IMR-90 (cell line): Measurements from ENCODE around the gene PCDHA5. TPM values are rescaled to one million over a fixed set of nuclear protein-coding genes. Genes with fewer than 3 reads are reported as not detected.
"Not testable (repeated sequence)": the region's sequence is repeated elsewhere in the genome, so short reads cannot be mapped to it uniquely, and the experiment has no call there.

Experiments
- ATAC-seq: fragments of 200-7000 bp; cut with Tn5 transposase; 2 replicates; pipeline ENCODE4 v1.9.1; 2020; ENCODE audit warnings: low read depth, mild to moderate bottlenecking, moderate library complexity
- BruUV-seq: library from RNA; stranded (reverse); fragments of 400-500 nt; replicated peaks from 2 replicates; lab custom pipeline; 2021; lab: Mats Ljungman, UMichigan
- CTCF ChIA-PET: fragments of 300-600 bp; formaldehyde crosslinking; extraction: SDS; loops from one replicate; lab custom pipeline; 2021; ENCODE audit warnings: antibody characterized with exemption; lab: Yijun Ruan, JAX
- POLR2A ChIA-PET: fragments of 300-600 bp; sonication (Branson Sonifier 250); formaldehyde crosslinking; loops from one replicate; lab custom pipeline; 2022; ENCODE audit warnings: antibody characterized with exemption; ENCODE audit not compliant: unreplicated experiment; lab: Charles Lee
- DNase-seq: peaks from one replicate; pipeline ENCODE4 v3.0.0; 2013
- H2AFZ ChIP-seq: replicated peaks from 2 replicates; pipeline ENCODE3; 2013; ENCODE audit warnings: low read length, mild to moderate bottlenecking; ENCODE audit not compliant: poor library complexity
- H2AK5ac ChIP-seq: 2 replicates; pipeline ENCODE4 v1.6.1; 2013; ENCODE audit warnings: low read depth, low read length, inconsistent platforms
- H2AK9ac ChIP-seq: replicated peaks from 2 replicates; pipeline ENCODE3; 2013; ENCODE audit warnings: mild to moderate bottlenecking, low read depth, low read length, moderate library complexity; ENCODE audit not compliant: poor library complexity
- H2BK120ac ChIP-seq: 2 replicates; pipeline ENCODE4 v1.6.1; 2013; ENCODE audit warnings: low read depth, low read length, inconsistent platforms
- H2BK15ac ChIP-seq: 3 replicates; pipeline ENCODE4 v1.6.1; 2013; ENCODE audit warnings: low read depth, low read length, inconsistent platforms
- H2BK20ac ChIP-seq: 2 replicates; pipeline ENCODE4 v1.6.1; 2013; ENCODE audit warnings: low read depth, mild to moderate bottlenecking, inconsistent platforms, low read length, moderate library complexity
- H2BK5ac ChIP-seq: 2 replicates; pipeline ENCODE4 v1.6.1; 2013; ENCODE audit warnings: mild to moderate bottlenecking, low read depth, low read length, inconsistent platforms; ENCODE audit not compliant: poor library complexity, severe bottlenecking
- H3K14ac ChIP-seq: replicated peaks from 2 replicates; pipeline ENCODE4 v1.6.1; 2013; ENCODE audit warnings: low read depth, low read length, inconsistent platforms
- H3K18ac ChIP-seq: 2 replicates; pipeline ENCODE4 v1.6.1; 2013; ENCODE audit warnings: low read depth, low read length, control low read depth
- H3K23ac ChIP-seq: 2 replicates; pipeline ENCODE4 v1.6.1; 2013; ENCODE audit warnings: low read depth, low read length, inconsistent platforms
- H3K27ac ChIP-seq: 2 replicates; pipeline ENCODE4 v1.5.1; 2013; ENCODE audit warnings: mild to moderate bottlenecking, control low read depth, low read length; ENCODE audit not compliant: insufficient read depth
- H3K27me3 ChIP-seq: 2 replicates; pipeline ENCODE4 v1.6.1; 2013; ENCODE audit warnings: low read length; ENCODE audit not compliant: control insufficient read depth, insufficient read depth
- H3K36me3 ChIP-seq: 2 replicates; pipeline ENCODE4 v1.6.1; 2013; ENCODE audit warnings: low read length, mixed read lengths; ENCODE audit not compliant: control insufficient read depth, insufficient read depth
- H3K4ac ChIP-seq: 2 replicates; pipeline ENCODE4 v1.6.1; 2013; ENCODE audit warnings: low read depth, low read length, inconsistent platforms
- H3K4me1 ChIP-seq: 2 replicates; pipeline ENCODE4 v1.6.1; 2013; ENCODE audit warnings: low read length, mixed read lengths; ENCODE audit not compliant: control insufficient read depth, insufficient read depth
- H3K4me2 ChIP-seq: 2 replicates; pipeline ENCODE4 v1.6.1; 2013; ENCODE audit warnings: low read depth, mild to moderate bottlenecking, control low read depth, low read length, moderate library complexity
- H3K4me3 ChIP-seq: 2 replicates; pipeline ENCODE4 v1.5.1; 2013; ENCODE audit warnings: low read depth, mild to moderate bottlenecking, control low read depth, low read length, moderate library complexity; ENCODE audit not compliant: insufficient read depth
- H3K56ac ChIP-seq: 2 replicates; pipeline ENCODE4 v1.6.1; 2013; ENCODE audit warnings: low read length, inconsistent platforms; ENCODE audit not compliant: insufficient read depth; ENCODE audit errors: extremely low read depth
- H3K79me1 ChIP-seq, 2 experiments: 2 replicates each; pipeline ENCODE4 v1.6.1; 2013; ENCODE audit warnings: low read length in 2 of 2, inconsistent platforms in 1 of 2, low read depth in 1 of 2
- H3K9ac ChIP-seq: 2 replicates; pipeline ENCODE4 v1.6.1; 2013; ENCODE audit warnings: low read depth, low read length, control low read depth
- H3K9me1 ChIP-seq: 2 replicates; pipeline ENCODE4 v1.6.1; 2013; ENCODE audit warnings: low read length, inconsistent platforms; ENCODE audit not compliant: insufficient read depth
- H3K9me3 ChIP-seq: 2 replicates; pipeline ENCODE4 v1.6.1; 2013; ENCODE audit warnings: low read length; ENCODE audit not compliant: control insufficient read depth, insufficient read depth
- H4K20me1 ChIP-seq: 2 replicates; pipeline ENCODE4 v1.6.1; 2013; ENCODE audit warnings: low read length, inconsistent platforms; ENCODE audit not compliant: insufficient read depth
- H4K5ac ChIP-seq: 2 replicates; pipeline ENCODE4 v1.6.1; 2013; ENCODE audit warnings: mild to moderate bottlenecking, low read depth, low read length, control low read depth
- H4K8ac ChIP-seq, 2 experiments: 2 replicates each; pipeline ENCODE4 v1.6.1; 2013; ENCODE audit warnings: low read depth in 2 of 2, low read length in 2 of 2, control low read depth in 1 of 2, inconsistent platforms in 1 of 2
- H4K91ac ChIP-seq: 2 replicates; pipeline ENCODE4 v1.6.1; 2013; ENCODE audit warnings: low read depth, low read length, inconsistent platforms; ENCODE audit not compliant: insufficient read depth
- BHLHE40 ChIP-seq: fragments of 150-350 bp; IDR thresholded peaks from 2 replicates; pipeline ENCODE4 v1.6.1; 2016; ENCODE audit warnings: mild to moderate bottlenecking, low read depth, low read length
- WGBS, 2 experiments: methylation state at CpG; one replicate each; pipeline versions ENCODE4 v1.1.5 to v1.1.7; 2013; ENCODE audit warnings: missing lambda C conversion rate in 2 of 2; ENCODE audit not compliant: insufficient read length in 1 of 2; ENCODE audit errors: extremely low coverage in 2 of 2; 5-methylcytosine and 5-hydroxymethylcytosine counted together
- dilution Hi-C: fragments of 300-500 bp; cut with HindIII; formaldehyde crosslinking; loops from one replicate; pipeline ENCODE4 v1.14.3; 2018; ENCODE audit warnings: low sequenced_read_pairs; ENCODE audit not compliant: unreplicated experiment
- in situ Hi-C: fragments of 300-500 bp; cut with MboI; formaldehyde crosslinking; loops from 3 replicates; pipeline ENCODE4 v1.14.3; 2019; ENCODE audit warnings: low sequenced_read_pairs, inconsistent platforms, mixed read lengths
- intact Hi-C: fragments of 100-400 bp; cut with micrococcal nuclease; formaldehyde crosslinking; loops from 2 replicates; pipeline ENCODE4 v1.10.0; 2022
- polyA plus RNA-seq, 3 experiments: library from polyadenylated mRNA; depleted of rRNA; stranded (reverse); fragments of >200 nt; gene quantifications; 2 replicates each; pipeline ENCODE4 v1.2.3, GENCODE V29; 2012; ENCODE audit warnings: low replicate concordance in 1 of 3
- total RNA-seq: library from RNA; depleted of rRNA; stranded (reverse); fragments of >200 nt; gene quantifications from 2 replicates; pipeline ENCODE4 v1.2.3, GENCODE V29; 2012
- TF ChIP-seq, protein P1 (sequence below): fragments of 150-350 bp; IDR thresholded peaks from 2 replicates; pipeline ENCODE4 v1.6.1; 2017; ENCODE audit warnings: mild to moderate bottlenecking, antibody characterized with exemption, low read length, low read depth

Gene PCDHA5
- total and polyA plus RNA-seq, 2 of the 4 experiments (the other 2 are of a cell fraction) = not detected

GRCh38 chr5:140842798-140843733 is 21.7 kb downstream of the PCDHA5 start (continued):
- no peak for TF ChIP-seq BHLHE40

DNA sequence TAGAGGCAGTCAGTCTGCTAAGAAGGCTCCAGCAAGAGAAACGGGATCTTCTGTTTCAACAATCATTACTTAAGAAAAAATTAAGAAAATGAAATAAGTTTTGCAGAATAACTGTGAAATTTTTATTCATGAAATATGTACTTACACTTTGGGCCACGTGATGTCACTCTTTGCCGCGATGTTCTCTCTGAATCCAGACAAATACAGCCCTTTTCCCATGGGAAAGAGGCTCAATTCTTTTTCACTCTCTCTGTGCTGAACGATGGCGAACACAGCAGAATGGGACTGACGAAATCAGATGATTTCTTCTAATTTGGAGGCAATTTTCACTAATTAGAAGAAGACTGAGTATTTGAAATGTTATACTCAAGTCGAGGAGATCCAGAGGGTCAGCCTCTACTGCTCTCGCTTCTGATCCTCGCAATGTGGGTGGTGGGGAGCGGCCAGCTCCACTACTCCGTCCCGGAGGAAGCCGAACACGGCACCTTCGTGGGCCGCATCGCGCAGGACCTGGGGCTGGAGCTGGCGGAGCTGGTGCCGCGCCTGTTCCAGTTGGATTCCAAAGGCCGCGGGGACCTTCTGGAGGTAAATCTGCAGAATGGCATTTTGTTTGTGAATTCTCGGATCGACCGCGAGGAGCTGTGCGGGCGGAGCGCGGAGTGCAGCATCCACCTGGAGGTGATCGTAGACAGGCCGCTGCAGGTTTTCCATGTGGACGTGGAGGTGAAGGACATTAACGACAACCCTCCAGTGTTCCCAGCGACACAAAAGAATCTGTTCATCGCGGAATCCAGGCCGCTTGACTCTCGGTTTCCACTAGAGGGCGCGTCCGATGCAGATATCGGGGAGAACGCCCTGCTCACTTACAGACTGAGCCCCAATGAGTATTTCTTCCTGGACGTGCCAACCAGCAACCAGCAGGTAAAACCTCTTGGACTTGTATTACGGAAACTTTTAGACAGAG is 27.0 kb downstream of the PCDHA5 start, which contains the start of gene PCDHA9:
TSS of gene PCDHA9 (plus strand) at position 244 of the 964 bp plus-strand sequence. CDS start at position 358, 114 bp downstream.
- H3K23ac ChIP-seq, H3K4me3 ChIP-seq, H4K20me1 ChIP-seq, in situ Hi-C loops, H4K8ac ChIP-seq, H3K36me3 ChIP-seq, H2BK120ac ChIP-seq, H3K4me1 ChIP-seq, CTCF ChIA-PET, H4K91ac ChIP-seq, BruUV-seq, H3K27me3 ChIP-seq, ATAC-seq, H3K56ac ChIP-seq, H2AFZ ChIP-seq, H3K4ac ChIP-seq, H3K4me2 ChIP-seq, intact Hi-C loops, H2BK5ac ChIP-seq, H3K9me1 ChIP-seq, dilution Hi-C loops, H2AK5ac ChIP-seq, H2BK15ac ChIP-seq, DNase-seq, H3K14ac ChIP-seq, H3K18ac ChIP-seq, H2BK20ac ChIP-seq, H3K79me1 ChIP-seq, H4K5ac ChIP-seq, H2AK9ac ChIP-seq, POLR2A ChIA-PET, H3K9ac ChIP-seq, H3K27ac ChIP-seq: not testable (repeated sequence)
- WGBS, 2 experiments = 27% methylated on average over 12 of the region's 48 CpGs; no CpG with 5 or more reads in 1 of the 2 experiments
- TF ChIP-seq, protein P1, sequence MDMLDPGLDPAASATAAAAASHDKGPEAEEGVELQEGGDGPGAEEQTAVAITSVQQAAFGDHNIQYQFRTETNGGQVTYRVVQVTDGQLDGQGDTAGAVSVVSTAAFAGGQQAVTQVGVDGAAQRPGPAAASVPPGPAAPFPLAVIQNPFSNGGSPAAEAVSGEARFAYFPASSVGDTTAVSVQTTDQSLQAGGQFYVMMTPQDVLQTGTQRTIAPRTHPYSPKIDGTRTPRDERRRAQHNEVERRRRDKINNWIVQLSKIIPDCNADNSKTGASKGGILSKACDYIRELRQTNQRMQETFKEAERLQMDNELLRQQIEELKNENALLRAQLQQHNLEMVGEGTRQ = 0 out of 2 replicates have a peak, but pooled peaks have one; percentile 10
- H3K9me3 ChIP-seq = peaks cover 13% of the 10 kb centered on the region
